HG03025 (cell line): Measurements from ENCODE around the gene OR4F15.

Experiments
- ATAC-seq: cut with Tn5 transposase; IDR thresholded peaks from one replicate; pipeline ENCODE4 v1.9.1; 2021; ENCODE audit warnings: mild to moderate bottlenecking, moderate library complexity; ENCODE audit not compliant: unreplicated experiment, low FRiP score

OR4F15 gene

GRCh38 chr15:101803209-101803608 is 8.8 kb upstream of the OR4F15 start, which contains the start of gene OR4F6:
Gene OR4F6 (plus strand): TSS chr15:101803509. CDS start chr15:101805720, 2,211 bp downstream.
- no peak for ATAC-seq

GRCh38 chr15:101803676-101804075 is 8.3 kb upstream of the OR4F15 start:
- ATAC-seq: no peak

GRCh38 chr15:101804375-101804774 is 7.6 kb upstream of the OR4F15 start:
- ATAC-seq: no peak

GRCh38 chr15:101804941-101805340 is 7.1 kb upstream of the OR4F15 start:
- no peak for ATAC-seq

- ATAC-seq: no peak
These were observed 6.2 kb upstream of the OR4F15 start for GRCh38 chr15:101805605-101806345.

GRCh38 chr15:101807345-101807945 is 4.6 kb upstream of the OR4F15 start:
- no peak for ATAC-seq

- no peak for ATAC-seq
These were observed 3.8 kb upstream of the OR4F15 start for GRCh38 chr15:101808201-101808600.

- no peak for ATAC-seq
These were observed 1.5 kb upstream of the OR4F15 start for GRCh38 chr15:101810456-101810855.

GRCh38 chr15:101810876-101811275 is 1.1 kb upstream of the OR4F15 start:
- ATAC-seq: no peak

GRCh38 chr15:101813803-101814534 is 2.0 kb downstream of the OR4F15 start:
- no peak for ATAC-seq

- no peak for ATAC-seq
These were observed 8.8 kb downstream of the OR4F15 start for GRCh38 chr15:101820781-101821180.

GRCh38 chr15:101827257-101827656 is 15.3 kb downstream of the OR4F15 start:
- no peak for ATAC-seq

GRCh38 chr15:101828774-101829173 is 16.8 kb downstream of the OR4F15 start:
- no peak for ATAC-seq

GRCh38 chr15:101841656-101842055 is 29.7 kb downstream of the OR4F15 start:
- ATAC-seq: no peak

GRCh38 chr15:101844916-101845315 is 32.9 kb downstream of the OR4F15 start:
- ATAC-seq: no peak

GRCh38 chr15:101852356-101852755 is 40.4 kb downstream of the OR4F15 start:
- no peak for ATAC-seq
